SK-N-MC (cell line): ENCODE data around the gene SPRED1.

Source experiments
- EZH2 ChIP-seq: fragments of 200-600 bp; sonication (generic); IDR thresholded peaks from one replicate; pipeline ENCODE4 v1.6.1; 2017; ENCODE audit warnings: antibody characterized with exemption
- FOXP2 ChIP-seq: optimal IDR thresholded peaks from 2 replicates; pipeline ENCODE3; 2011; ENCODE audit warnings: mild to moderate bottlenecking, moderate library complexity; ENCODE audit not compliant: insufficient read depth; ENCODE audit errors: extremely low read length, control extremely low read depth

GRCh38 chr15:38211811-38212210 is 40.8 kb upstream of the SPRED1 start:
- TF ChIP-seq FOXP2 (no peak), EZH2 (no peak)
